ENCODE data around the gene SBNO2.
"Not testable (repeated sequence)": the region's sequence is repeated elsewhere in the genome, so short reads cannot be mapped to it uniquely, and the experiment has no call there.

- TF ChIP-seq, protein P1, sequence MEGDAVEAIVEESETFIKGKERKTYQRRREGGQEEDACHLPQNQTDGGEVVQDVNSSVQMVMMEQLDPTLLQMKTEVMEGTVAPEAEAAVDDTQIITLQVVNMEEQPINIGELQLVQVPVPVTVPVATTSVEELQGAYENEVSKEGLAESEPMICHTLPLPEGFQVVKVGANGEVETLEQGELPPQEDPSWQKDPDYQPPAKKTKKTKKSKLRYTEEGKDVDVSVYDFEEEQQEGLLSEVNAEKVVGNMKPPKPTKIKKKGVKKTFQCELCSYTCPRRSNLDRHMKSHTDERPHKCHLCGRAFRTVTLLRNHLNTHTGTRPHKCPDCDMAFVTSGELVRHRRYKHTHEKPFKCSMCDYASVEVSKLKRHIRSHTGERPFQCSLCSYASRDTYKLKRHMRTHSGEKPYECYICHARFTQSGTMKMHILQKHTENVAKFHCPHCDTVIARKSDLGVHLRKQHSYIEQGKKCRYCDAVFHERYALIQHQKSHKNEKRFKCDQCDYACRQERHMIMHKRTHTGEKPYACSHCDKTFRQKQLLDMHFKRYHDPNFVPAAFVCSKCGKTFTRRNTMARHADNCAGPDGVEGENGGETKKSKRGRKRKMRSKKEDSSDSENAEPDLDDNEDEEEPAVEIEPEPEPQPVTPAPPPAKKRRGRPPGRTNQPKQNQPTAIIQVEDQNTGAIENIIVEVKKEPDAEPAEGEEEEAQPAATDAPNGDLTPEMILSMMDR (IDR thresholded peaks at IDR 0.05) = not testable (repeated sequence)
- not testable (repeated sequence) for TF ChIP-seq EZH2, EZH2phosphoT487 (IDR thresholded peaks at IDR 0.05)
Observed at GRCh38 chr19:1200614-1201013, 26.5 kb upstream of the SBNO2 start.

All from neural progenitor cell (in vitro differentiated cells).